B cell (primary cell): ENCODE results near the gene MYMX.

Experiments
- EZH2 ChIP-seq: IDR thresholded peaks from 2 replicates; pipeline ENCODE4 v1.6.1; 2012; ENCODE audit warnings: borderline replicate concordance, low read depth, mild to moderate bottlenecking, moderate library complexity, low read length; ENCODE audit not compliant: insufficient read depth, poor library complexity, severe bottlenecking
- TF ChIP-seq, protein P1 (sequence below): fragments of 200-600 bp; IDR thresholded peaks from one replicate; pipeline ENCODE4 v1.8.0; 2022; ENCODE audit warnings: antibody characterized with exemption, mild to moderate bottlenecking

DNA sequence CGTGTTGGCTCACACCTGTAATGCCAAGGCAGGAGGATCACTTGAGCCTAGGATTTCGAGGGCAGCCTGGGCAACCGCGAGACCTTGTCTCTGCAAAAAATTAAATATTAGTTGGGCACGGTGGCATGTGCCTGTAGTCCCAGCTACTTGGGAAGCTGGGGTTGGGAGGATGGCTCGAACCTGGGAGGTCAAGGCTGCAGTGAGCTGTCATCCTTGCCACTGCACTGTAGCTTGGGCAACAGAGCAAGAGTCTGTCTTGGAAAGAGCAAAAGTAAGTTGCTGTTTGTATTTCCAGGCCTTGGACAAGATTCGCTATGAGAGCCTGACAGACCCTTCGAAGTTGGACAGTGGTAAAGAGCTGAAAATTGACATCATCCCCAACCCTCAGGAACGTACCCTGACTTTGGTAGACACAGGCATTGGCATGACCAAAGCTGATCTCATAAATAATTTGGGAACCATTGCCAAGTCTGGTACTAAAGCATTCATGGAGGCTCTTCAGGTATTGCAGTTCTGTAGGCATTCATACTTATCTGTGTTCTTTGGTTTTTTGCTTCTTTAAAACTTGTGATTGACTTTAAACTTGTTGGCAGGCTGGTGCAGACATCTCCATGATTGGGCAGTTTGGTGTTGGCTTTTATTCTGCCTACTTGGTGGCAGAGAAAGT is 32.5 kb downstream of the MYMX start:
- TF ChIP-seq, protein P1, sequence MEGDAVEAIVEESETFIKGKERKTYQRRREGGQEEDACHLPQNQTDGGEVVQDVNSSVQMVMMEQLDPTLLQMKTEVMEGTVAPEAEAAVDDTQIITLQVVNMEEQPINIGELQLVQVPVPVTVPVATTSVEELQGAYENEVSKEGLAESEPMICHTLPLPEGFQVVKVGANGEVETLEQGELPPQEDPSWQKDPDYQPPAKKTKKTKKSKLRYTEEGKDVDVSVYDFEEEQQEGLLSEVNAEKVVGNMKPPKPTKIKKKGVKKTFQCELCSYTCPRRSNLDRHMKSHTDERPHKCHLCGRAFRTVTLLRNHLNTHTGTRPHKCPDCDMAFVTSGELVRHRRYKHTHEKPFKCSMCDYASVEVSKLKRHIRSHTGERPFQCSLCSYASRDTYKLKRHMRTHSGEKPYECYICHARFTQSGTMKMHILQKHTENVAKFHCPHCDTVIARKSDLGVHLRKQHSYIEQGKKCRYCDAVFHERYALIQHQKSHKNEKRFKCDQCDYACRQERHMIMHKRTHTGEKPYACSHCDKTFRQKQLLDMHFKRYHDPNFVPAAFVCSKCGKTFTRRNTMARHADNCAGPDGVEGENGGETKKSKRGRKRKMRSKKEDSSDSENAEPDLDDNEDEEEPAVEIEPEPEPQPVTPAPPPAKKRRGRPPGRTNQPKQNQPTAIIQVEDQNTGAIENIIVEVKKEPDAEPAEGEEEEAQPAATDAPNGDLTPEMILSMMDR, result no peak
- TF ChIP-seq EZH2, result no peak
